DOHH2 (cell line): ENCODE data around the gene HERC3.
"Not testable (repeated sequence)": the region's sequence is repeated elsewhere in the genome, so short reads cannot be mapped to it uniquely, and the experiment has no call there.

Source experiments
- H3F3A ChIP-seq: fragments of 200-600 bp; sonication (generic), shearing (Covaris generic); 2 replicates; pipeline ENCODE4 v1.6.0; 2016; ENCODE audit warnings: antibody characterized with exemption, mild to moderate bottlenecking; ENCODE audit not compliant: control insufficient read depth, insufficient read depth
- H3K27ac ChIP-seq: fragments of 200-600 bp; sonication (generic); 2 replicates; pipeline ENCODE4 v1.5.1; 2014; ENCODE audit warnings: low read depth, mild to moderate bottlenecking, low read length, moderate library complexity
- H3K27me3 ChIP-seq: fragments of 200-600 bp; sonication (generic); 2 replicates; pipeline ENCODE4 v1.6.1; 2014; ENCODE audit warnings: mild to moderate bottlenecking, low read length, mixed read lengths; ENCODE audit not compliant: control insufficient read depth
- H3K36me3 ChIP-seq: fragments of 200-600 bp; sonication (generic); 2 replicates; pipeline ENCODE4 v1.6.1; 2014; ENCODE audit warnings: mild to moderate bottlenecking, low read length, moderate library complexity, mixed read lengths; ENCODE audit not compliant: control insufficient read depth
- H3K4me1 ChIP-seq: fragments of 200-600 bp; sonication (generic); 2 replicates; pipeline ENCODE4 v1.6.1; 2014; ENCODE audit warnings: mild to moderate bottlenecking, low read length, mixed read lengths; ENCODE audit not compliant: control insufficient read depth
- H3K4me2 ChIP-seq: fragments of 200-600 bp; sonication (generic); 2 replicates; pipeline ENCODE4 v1.6.0; 2014; ENCODE audit warnings: mild to moderate bottlenecking, low read length, moderate library complexity
- H3K4me3 ChIP-seq: fragments of 200-600 bp; sonication (generic); 2 replicates; pipeline ENCODE4 v1.5.1; 2014; ENCODE audit warnings: mild to moderate bottlenecking, low read length, mixed read lengths
- H3K79me2 ChIP-seq: fragments of 200-600 bp; sonication (generic); 2 replicates; pipeline ENCODE4 v1.6.1; 2014; ENCODE audit warnings: mild to moderate bottlenecking, low read length, mixed read lengths; ENCODE audit not compliant: control insufficient read depth
- H3K9me2 ChIP-seq: fragments of 200-600 bp; sonication (generic); replicated peaks from 2 replicates; pipeline ENCODE4 v1.6.1; 2014; ENCODE audit warnings: mild to moderate bottlenecking, low read length, mixed read lengths; ENCODE audit not compliant: control insufficient read depth
- H3K9me3 ChIP-seq: fragments of 200-600 bp; sonication (generic); 2 replicates; pipeline ENCODE4 v1.6.1; 2014; ENCODE audit warnings: antibody characterized with exemption, low read length, mixed read lengths; ENCODE audit not compliant: control insufficient read depth, insufficient read depth
- H4K20me1 ChIP-seq: fragments of 200-600 bp; sonication (generic); 2 replicates; pipeline ENCODE4 v1.6.0; 2014; ENCODE audit warnings: low read depth, mild to moderate bottlenecking, antibody characterized with exemption, low read length, moderate library complexity; ENCODE audit not compliant: control insufficient read depth, insufficient read depth
- EZH2phosphoT487 ChIP-seq: fragments of 200-600 bp; sonication (generic); IDR thresholded peaks from 2 replicates; pipeline ENCODE4 v1.6.1; 2017; ENCODE audit warnings: borderline replicate concordance, mild to moderate bottlenecking, antibody characterized with exemption, low read length, moderate library complexity, mixed read lengths
- TF ChIP-seq, protein P1 (sequence below): fragments of 200-600 bp; sonication (generic); IDR thresholded peaks from one replicate; pipeline ENCODE4 v1.5.1; 2014; ENCODE audit warnings: antibody characterized with exemption, mild to moderate bottlenecking, low read depth, low read length; ENCODE audit not compliant: poor library complexity, severe bottlenecking

The HERC3 gene

DNA sequence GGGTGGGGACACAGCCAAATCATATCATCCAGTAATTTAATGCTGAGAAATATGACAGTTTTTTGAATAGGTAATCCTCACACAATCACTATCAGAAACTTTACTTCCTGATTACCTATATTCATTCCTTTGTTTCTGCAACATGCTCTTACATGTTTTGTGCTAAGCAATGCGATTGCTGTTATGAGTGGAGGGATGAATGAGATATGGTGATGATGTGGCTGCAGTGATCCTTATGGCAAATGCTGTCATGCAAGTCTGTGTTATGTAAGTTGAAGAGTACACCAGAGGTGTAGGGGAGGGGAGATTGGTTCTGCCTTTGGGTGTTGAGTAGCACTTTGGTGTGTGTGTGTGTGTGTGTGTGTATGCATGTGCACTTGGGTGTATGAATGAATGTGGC lies 14.6 kb downstream of the HERC3 start:
- no peaks in the 10 kb centered on the region for H3K9me2 ChIP-seq
- H3K27ac ChIP-seq, result no peak overlapping the region
- H3F3A ChIP-seq, result no peaks in the 10 kb centered on the region
- peaks cover 4% of the 10 kb centered on the region for H3K4me1 ChIP-seq
- TF ChIP-seq, protein P1, sequence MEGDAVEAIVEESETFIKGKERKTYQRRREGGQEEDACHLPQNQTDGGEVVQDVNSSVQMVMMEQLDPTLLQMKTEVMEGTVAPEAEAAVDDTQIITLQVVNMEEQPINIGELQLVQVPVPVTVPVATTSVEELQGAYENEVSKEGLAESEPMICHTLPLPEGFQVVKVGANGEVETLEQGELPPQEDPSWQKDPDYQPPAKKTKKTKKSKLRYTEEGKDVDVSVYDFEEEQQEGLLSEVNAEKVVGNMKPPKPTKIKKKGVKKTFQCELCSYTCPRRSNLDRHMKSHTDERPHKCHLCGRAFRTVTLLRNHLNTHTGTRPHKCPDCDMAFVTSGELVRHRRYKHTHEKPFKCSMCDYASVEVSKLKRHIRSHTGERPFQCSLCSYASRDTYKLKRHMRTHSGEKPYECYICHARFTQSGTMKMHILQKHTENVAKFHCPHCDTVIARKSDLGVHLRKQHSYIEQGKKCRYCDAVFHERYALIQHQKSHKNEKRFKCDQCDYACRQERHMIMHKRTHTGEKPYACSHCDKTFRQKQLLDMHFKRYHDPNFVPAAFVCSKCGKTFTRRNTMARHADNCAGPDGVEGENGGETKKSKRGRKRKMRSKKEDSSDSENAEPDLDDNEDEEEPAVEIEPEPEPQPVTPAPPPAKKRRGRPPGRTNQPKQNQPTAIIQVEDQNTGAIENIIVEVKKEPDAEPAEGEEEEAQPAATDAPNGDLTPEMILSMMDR, result no peak
- no peak for TF ChIP-seq EZH2phosphoT487
- H3K9me3 ChIP-seq, result no peaks in the 10 kb centered on the region
- no peaks in the 10 kb centered on the region for H3K27me3 ChIP-seq
- H3K36me3 ChIP-seq, result peaks cover 29% of the 10 kb centered on the region
- H4K20me1 ChIP-seq, result 0 out of 2 replicates have a peak, but pooled peaks cover under 1% of the 10 kb centered on the region
- H3K4me3 ChIP-seq, result no peak overlapping the region
- H3K4me2 ChIP-seq, result no peak overlapping the region
- H3K79me2 ChIP-seq, result no peaks in the 10 kb centered on the region

DNA sequence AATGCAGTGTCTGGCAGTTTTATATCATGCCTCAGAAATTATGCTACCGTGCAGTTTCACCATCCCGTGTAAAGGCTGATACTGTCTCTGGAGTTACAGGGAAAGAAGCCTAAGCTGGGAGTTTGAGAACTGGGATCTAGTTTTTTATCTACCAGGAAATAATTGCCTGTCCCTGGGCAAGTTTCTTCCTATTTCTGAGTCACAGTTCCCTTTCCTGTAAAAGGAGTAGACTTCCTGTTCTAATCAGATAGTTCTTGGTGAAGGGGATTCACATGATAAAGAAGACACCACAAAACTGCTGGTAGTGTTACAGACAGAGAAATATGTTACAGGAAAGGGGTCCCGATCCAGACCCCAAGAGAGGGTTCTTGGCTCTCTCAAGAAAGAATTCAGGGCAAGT lies 17.1 kb downstream of the HERC3 start:
- TF ChIP-seq, protein P1, result no peak
- TF ChIP-seq EZH2phosphoT487, result no peak
- 0 out of 2 replicates have a peak, but pooled peaks cover 2% of the 10 kb centered on the region for H4K20me1 ChIP-seq
- no peaks in the 10 kb centered on the region for H3K27me3 ChIP-seq
- H3K79me2 ChIP-seq, result no peaks in the 10 kb centered on the region
- no peak overlapping the region for H3K27ac ChIP-seq
- peaks cover 29% of the 10 kb centered on the region for H3K36me3 ChIP-seq
- H3K9me2 ChIP-seq, result no peaks in the 10 kb centered on the region
- H3K4me2 ChIP-seq, result no peak overlapping the region
- no peaks in the 10 kb centered on the region for H3F3A ChIP-seq
- peaks cover 13% of the 10 kb centered on the region for H3K4me1 ChIP-seq
- H3K4me3 ChIP-seq, result no peak overlapping the region
- H3K9me3 ChIP-seq, result no peaks in the 10 kb centered on the region

DNA sequence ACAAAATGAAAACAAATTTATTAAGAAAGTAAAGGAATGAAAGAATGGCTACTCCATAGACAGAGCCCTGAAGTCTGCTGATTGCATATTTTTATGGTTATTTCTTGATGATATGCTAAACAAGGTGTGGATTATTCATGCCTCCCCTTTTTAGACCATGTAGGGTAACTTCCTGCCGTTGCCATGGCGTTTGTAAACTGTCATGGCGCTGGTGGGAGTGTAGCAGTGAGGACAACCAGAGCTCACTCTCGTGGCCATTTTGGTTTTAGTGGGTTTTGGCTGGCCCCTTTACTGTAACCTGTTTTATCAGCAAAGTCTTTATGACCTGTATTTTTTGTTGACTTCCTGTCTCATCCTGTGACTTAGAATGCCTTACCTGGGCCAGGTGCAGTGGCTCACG lies 17.5 kb downstream of the HERC3 start:
- H3K27ac ChIP-seq, H3K79me2 ChIP-seq, H3K27me3 ChIP-seq, H4K20me1 ChIP-seq, H3F3A ChIP-seq, H3K4me2 ChIP-seq, H3K4me3 ChIP-seq, H3K9me3 ChIP-seq, H3K9me2 ChIP-seq: not testable (repeated sequence)
- peaks cover 29% of the 10 kb centered on the region for H3K36me3 ChIP-seq
- peaks cover 13% of the 10 kb centered on the region for H3K4me1 ChIP-seq

DNA sequence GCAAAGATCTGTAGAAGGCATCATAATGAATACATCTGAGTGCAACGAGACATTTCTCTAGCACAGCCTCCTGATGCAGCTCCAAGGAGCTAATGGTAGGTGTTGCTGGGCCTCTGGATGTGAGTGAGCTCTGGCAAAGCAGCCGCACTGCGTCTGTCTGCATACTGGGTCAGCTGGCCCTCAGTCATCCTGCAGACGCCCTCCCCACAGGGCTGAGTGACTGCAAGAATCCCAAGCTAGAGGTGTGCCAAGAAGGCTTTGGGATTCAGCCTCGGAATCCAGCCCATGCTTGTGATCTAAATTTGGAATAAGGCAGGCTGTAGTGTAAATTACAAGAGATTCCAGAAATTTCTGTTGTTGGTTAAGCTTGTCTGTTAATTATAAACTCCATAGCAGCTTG lies 18.5 kb downstream of the HERC3 start:
- H3K36me3 ChIP-seq, result peaks cover 29% of the 10 kb centered on the region
- no peak overlapping the region for H3K27ac ChIP-seq
- 0 out of 2 replicates have a peak, but pooled peaks cover 2% of the 10 kb centered on the region for H4K20me1 ChIP-seq
- H3K4me1 ChIP-seq, result peaks cover 13% of the 10 kb centered on the region
- no peaks in the 10 kb centered on the region for H3F3A ChIP-seq
- TF ChIP-seq EZH2phosphoT487, result no peak
- TF ChIP-seq, protein P1, result no peak
- no peak overlapping the region for H3K4me2 ChIP-seq
- H3K4me3 ChIP-seq, result no peak overlapping the region
- no peaks in the 10 kb centered on the region for H3K27me3 ChIP-seq
- no peaks in the 10 kb centered on the region for H3K79me2 ChIP-seq
- no peaks in the 10 kb centered on the region for H3K9me3 ChIP-seq
- H3K9me2 ChIP-seq, result no peaks in the 10 kb centered on the region
